ENCODE results near the gene PIR. TPM values are rescaled to one million over a fixed set of nuclear protein-coding genes. Genes with fewer than 3 reads are reported as not detected.

Gene PIR
- total and polyA plus RNA-seq, 12 donors, result 11.9 to 48.6 (median 21.4) TPM

DNA sequence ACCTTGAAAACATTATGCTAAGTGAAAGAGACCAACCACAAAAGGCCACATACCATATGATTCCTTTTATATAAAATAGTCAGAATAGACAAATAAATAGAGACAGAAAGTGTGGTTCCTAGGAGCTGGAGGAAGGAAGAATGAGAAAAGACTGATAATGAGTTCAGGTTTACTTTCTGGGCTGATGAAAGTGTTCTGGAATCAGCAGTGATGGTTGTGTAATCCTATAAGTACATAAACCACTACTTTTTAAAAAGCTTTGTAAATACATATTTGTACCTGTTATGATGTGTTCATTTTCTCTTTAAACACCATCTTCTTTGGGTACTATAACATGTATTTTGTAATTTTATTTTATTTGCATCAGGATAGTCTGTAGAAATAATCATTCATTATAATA lies 20.6 kb downstream of the PIR start:
- H3K27ac ChIP-seq, result no peak overlapping the region
- DNase-seq, result no peak
- no peaks in the 10 kb centered on the region for H3K9me3 ChIP-seq (replicated peaks in 1 of 3)
- intact Hi-C loops (cut with DNase I), result loop anchor here in 1 of 2 donors (10.0 kb wide), 1 partner anchor 92 kb away; no protein-coding TSS in a partner anchor
- H3K4me3 ChIP-seq, result no peak overlapping the region
- TF ChIP-seq, protein P1, sequence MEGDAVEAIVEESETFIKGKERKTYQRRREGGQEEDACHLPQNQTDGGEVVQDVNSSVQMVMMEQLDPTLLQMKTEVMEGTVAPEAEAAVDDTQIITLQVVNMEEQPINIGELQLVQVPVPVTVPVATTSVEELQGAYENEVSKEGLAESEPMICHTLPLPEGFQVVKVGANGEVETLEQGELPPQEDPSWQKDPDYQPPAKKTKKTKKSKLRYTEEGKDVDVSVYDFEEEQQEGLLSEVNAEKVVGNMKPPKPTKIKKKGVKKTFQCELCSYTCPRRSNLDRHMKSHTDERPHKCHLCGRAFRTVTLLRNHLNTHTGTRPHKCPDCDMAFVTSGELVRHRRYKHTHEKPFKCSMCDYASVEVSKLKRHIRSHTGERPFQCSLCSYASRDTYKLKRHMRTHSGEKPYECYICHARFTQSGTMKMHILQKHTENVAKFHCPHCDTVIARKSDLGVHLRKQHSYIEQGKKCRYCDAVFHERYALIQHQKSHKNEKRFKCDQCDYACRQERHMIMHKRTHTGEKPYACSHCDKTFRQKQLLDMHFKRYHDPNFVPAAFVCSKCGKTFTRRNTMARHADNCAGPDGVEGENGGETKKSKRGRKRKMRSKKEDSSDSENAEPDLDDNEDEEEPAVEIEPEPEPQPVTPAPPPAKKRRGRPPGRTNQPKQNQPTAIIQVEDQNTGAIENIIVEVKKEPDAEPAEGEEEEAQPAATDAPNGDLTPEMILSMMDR (IDR thresholded peaks at IDR 0.05), result no peak
- no peak for TF ChIP-seq POLR2A (IDR thresholded peaks at IDR 0.05)
- H3K27me3 ChIP-seq, result peaks cover 13% of the 10 kb centered on the region
- H3K36me3 ChIP-seq (replicated peaks in 1 of 2), result no peaks in the 10 kb centered on the region
- no peaks in the 10 kb centered on the region for H3K4me1 ChIP-seq (replicated peaks in 1 of 2)

DNA sequence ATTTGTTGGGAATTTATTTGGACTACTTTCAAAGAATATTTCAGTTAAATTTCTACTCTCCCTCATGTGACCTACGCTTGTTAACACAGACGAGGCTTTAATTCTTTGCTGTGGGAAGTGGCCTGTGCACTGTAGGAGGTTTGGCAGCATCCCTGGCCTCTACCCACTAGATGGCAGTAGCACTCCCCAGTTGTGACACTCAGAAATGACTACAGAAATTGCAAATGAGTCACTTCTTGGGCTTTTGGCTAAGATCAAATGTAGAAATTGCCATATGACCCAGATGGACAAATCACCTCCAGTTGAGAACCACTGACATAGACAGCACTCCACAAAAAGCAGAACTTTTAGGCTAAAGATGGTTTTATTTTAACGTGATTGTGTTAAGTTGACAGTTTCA lies 22.1 kb downstream of the PIR start:
- H3K9me3 ChIP-seq (replicated peaks in 1 of 3), result no peaks in the 10 kb centered on the region
- TF ChIP-seq, protein P1 (IDR thresholded peaks at IDR 0.05), result peak; percentile 58 to 85 (median 70)
- TF ChIP-seq POLR2A (IDR thresholded peaks at IDR 0.05), result no peak
- 11 to 35% (median 17%) methylated on average over 3 of the region's 3 CpGs for WGBS, 4 donors
- no peaks in the 10 kb centered on the region for H3K4me1 ChIP-seq (replicated peaks in 1 of 2)
- no peak overlapping the region for H3K27ac ChIP-seq
- peak; percentile 64 to 81 (median 68) for DNase-seq
- H3K4me3 ChIP-seq, result no peak overlapping the region
- intact Hi-C loops (cut with DNase I), result loop anchor here in 1 of 2 donors (10.0 kb wide), 1 partner anchor 94 kb away; no protein-coding TSS in a partner anchor
- H3K27me3 ChIP-seq, result peaks cover 13% of the 10 kb centered on the region
- no peaks in the 10 kb centered on the region for H3K36me3 ChIP-seq (replicated peaks in 1 of 2)

DNA sequence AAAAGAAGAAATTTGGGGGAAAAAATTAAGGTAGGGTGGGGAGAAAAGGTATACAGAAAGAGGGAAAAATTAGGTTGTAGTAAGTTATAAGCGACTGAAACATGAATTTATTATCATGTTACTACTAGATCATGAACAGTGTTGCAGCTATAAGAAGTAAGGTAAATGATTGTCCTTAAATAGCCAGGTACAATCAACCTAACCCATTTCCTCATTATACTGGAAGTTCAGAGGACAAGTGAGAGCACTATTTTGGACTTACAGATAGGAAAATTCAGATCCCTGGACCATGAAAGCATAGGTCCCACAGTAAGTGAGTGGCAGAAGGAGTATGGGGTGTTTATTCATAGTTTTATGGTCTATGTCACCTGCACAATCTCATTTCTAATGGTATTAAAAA lies 23.5 kb downstream of the PIR start:
- peaks cover 13% of the 10 kb centered on the region for H3K27me3 ChIP-seq
- no peaks in the 10 kb centered on the region for H3K9me3 ChIP-seq (replicated peaks in 1 of 3)
- intact Hi-C loops (cut with DNase I), result loop anchor here (5.0 to 10.0 kb wide), 2 partner anchors 95 to 122 kb away; no protein-coding TSS in a partner anchor
- no peak overlapping the region for H3K27ac ChIP-seq
- 52 to 94% (median 90%) methylated on average over 1 of the region's 1 CpG for WGBS, 4 donors
- H3K4me1 ChIP-seq (replicated peaks in 1 of 2), result peaks cover 0 to 10% of the 10 kb centered on the region in 2 donors
- DNase-seq, result no peak
- no peaks in the 10 kb centered on the region for H3K36me3 ChIP-seq (replicated peaks in 1 of 2)
- H3K4me3 ChIP-seq, result no peak overlapping the region
- TF ChIP-seq, protein P1 (IDR thresholded peaks at IDR 0.05), result no peak
- no peak for TF ChIP-seq POLR2A (IDR thresholded peaks at IDR 0.05)

GRCh38 chrX:15468036-15468435 lies 25.1 kb downstream of the PIR start:
- intact Hi-C loops (cut with DNase I), result loop anchor here in 1 of 2 donors (5.0 kb wide), 1 partner anchor 121 kb away; no protein-coding TSS in a partner anchor
- peak in 6 of 7 donors; percentile 11 to 54 (median 22) for DNase-seq
- no peak overlapping the region for H3K27ac ChIP-seq
- WGBS, 4 donors, result 6 to 20% (median 14%) methylated on average over 4 of the region's 4 CpGs
- no peaks in the 10 kb centered on the region for H3K9me3 ChIP-seq (replicated peaks in 1 of 3)
- no peak overlapping the region for H3K4me3 ChIP-seq
- no peaks in the 10 kb centered on the region for H3K36me3 ChIP-seq (replicated peaks in 1 of 2)
- TF ChIP-seq, protein P1 (IDR thresholded peaks at IDR 0.05), result peak in 5 of 6 experiments; percentile 28 to 67 (median 58)
- TF ChIP-seq POLR2A (IDR thresholded peaks at IDR 0.05), result no peak
- peaks cover 0 to 10% of the 10 kb centered on the region in 2 donors for H3K4me1 ChIP-seq (replicated peaks in 1 of 2)
- H3K27me3 ChIP-seq, result peaks cover 9% of the 10 kb centered on the region

All from adrenal gland (tissue), 12 donors.